B cell (primary cell): ENCODE data around the gene GGCT. TPM values are rescaled to one million over a fixed set of nuclear protein-coding genes. Genes with fewer than 3 reads are reported as not detected.

Experiments
- ATAC-seq: fragments of 200-7000 bp; cut with Tn5 transposase; one replicate; pipeline ENCODE4 v1.10.0; 2021; ENCODE audit warnings: low read depth, mild to moderate bottlenecking, moderate number of reproducible peaks, moderate library complexity
- CTCF ChIA-PET: fragments of 350-600 bp; sonication (Branson Sonifier 250); formaldehyde crosslinking; loops from one replicate; lab custom pipeline; 2021; ENCODE audit warnings: antibody characterized with exemption, inconsistent platforms; lab: Charles Lee
- POLR2A ChIA-PET: fragments of 350-600 bp; sonication (Branson Sonifier 250); formaldehyde crosslinking; loops from one replicate; lab custom pipeline; 2021; ENCODE audit warnings: antibody characterized with exemption; lab: Charles Lee
- DNase-seq: peaks from one replicate; pipeline ENCODE4 v3.0.0; 2013
- H2AFZ ChIP-seq: 2 replicates; pipeline ENCODE4 v1.6.1; 2012; ENCODE audit warnings: mild to moderate bottlenecking, low read depth, low read length; ENCODE audit not compliant: insufficient read depth, poor library complexity, severe bottlenecking
- H3K27ac ChIP-seq, 2 donors: 1 replicate in 1 of 2; 2 replicates in 1 of 2; pipeline ENCODE4 v1.5.1; 2012 to 2013; ENCODE audit warnings: low read length in 2 of 2, mild to moderate bottlenecking in 2 of 2, moderate library complexity in 1 of 2
- H3K27me3 ChIP-seq, 4 experiments: fragments of 200-600 bp in 1 of 4; sonication (generic) in 1 of 4; replicated peaks in 1 of 4; 1 replicate in 2 of 4; 2 replicates in 2 of 4; pipeline versions ENCODE4 v1.6.1 to v1.7.0; 2013 to 2016; ENCODE audit warnings: low read length in 3 of 4, mild to moderate bottlenecking in 2 of 4, mixed read lengths in 1 of 4, moderate library complexity in 1 of 4; ENCODE audit not compliant: insufficient read depth in 4 of 4, control insufficient read depth in 3 of 4; ENCODE audit errors: control extremely low read depth in 1 of 4
- H3K36me3 ChIP-seq, 2 experiments: replicated peaks in 1 of 2; 1 replicate in 1 of 2; 2 replicates in 1 of 2; pipeline versions ENCODE4 v1.6.1 to v1.7.1; 2013; ENCODE audit warnings: low read length in 1 of 2; ENCODE audit not compliant: insufficient read depth in 2 of 2, control insufficient read depth in 1 of 2; ENCODE audit errors: control extremely low read depth in 1 of 2, extremely low read depth in 1 of 2
- H3K4me1 ChIP-seq, 2 donors: fragments of 200-600 bp in 1 of 2; sonication (generic) in 1 of 2; 1 replicate in 1 of 2; 2 replicates in 1 of 2; pipeline versions ENCODE4 v1.5.1 to v1.6.1; 2013 to 2017; ENCODE audit warnings: low read length in 2 of 2; ENCODE audit not compliant: control insufficient read depth in 2 of 2, insufficient read depth in 2 of 2
- H3K4me2 ChIP-seq: replicated peaks from 2 replicates; pipeline ENCODE3; 2012; ENCODE audit warnings: mild to moderate bottlenecking, low read depth, low read length; ENCODE audit not compliant: poor library complexity, severe bottlenecking
- H3K4me3 ChIP-seq, 5 experiments: fragments of 200-600 bp in 1 of 5; sonication (generic) in 1 of 5; 1 replicate in 3 of 5; 2 replicates in 2 of 5; pipeline versions ENCODE4 v1.5.1 to v1.7.0; 2011 to 2016; ENCODE audit warnings: low read length in 4 of 5, mild to moderate bottlenecking in 4 of 5, low read depth in 2 of 5, control low read depth in 1 of 5, moderate library complexity in 1 of 5; ENCODE audit not compliant: insufficient read depth in 1 of 5; ENCODE audit errors: control extremely low read depth in 1 of 5, extremely low read depth in 1 of 5
- H3K79me2 ChIP-seq: fragments of 200-600 bp; sonication (generic); one replicate; pipeline ENCODE4 v1.6.0; 2016; ENCODE audit warnings: low read length; ENCODE audit not compliant: control insufficient read depth, insufficient read depth
- H3K9ac ChIP-seq: fragments of 200-600 bp; sonication (generic); 2 replicates; pipeline ENCODE4 v1.6.1; 2017; ENCODE audit warnings: mild to moderate bottlenecking, low read length, moderate library complexity
- H3K9me3 ChIP-seq, 3 donors: one replicate each; pipeline versions ENCODE4 v1.6.1 to v1.7.1; 2013; ENCODE audit warnings: low read length in 2 of 3; ENCODE audit not compliant: control insufficient read depth in 2 of 3, insufficient read depth in 1 of 3; ENCODE audit errors: control extremely low read depth in 1 of 3
- H4K20me1 ChIP-seq: 2 replicates; pipeline ENCODE4 v1.6.0; 2012; ENCODE audit warnings: mild to moderate bottlenecking, low read length; ENCODE audit not compliant: insufficient read depth, control insufficient read depth, poor library complexity, severe bottlenecking
- H3K27ac Mint-ChIP-seq: one replicate; pipeline ENCODE4 v1.8.0; 2021; ENCODE audit warnings: mixed read lengths
- H3K27me3 Mint-ChIP-seq: one replicate; pipeline ENCODE4 v1.8.0; 2021; ENCODE audit warnings: mixed read lengths
- H3K4me1 Mint-ChIP-seq: one replicate; pipeline ENCODE4 v1.8.0; 2021; ENCODE audit warnings: mixed read lengths
- H3K4me3 Mint-ChIP-seq: one replicate; pipeline ENCODE4 v1.8.0; 2021; ENCODE audit warnings: mixed read lengths
- H3K9me3 Mint-ChIP-seq: one replicate; pipeline ENCODE4 v1.8.0; 2022; ENCODE audit warnings: mixed read lengths; ENCODE audit not compliant: insufficient read depth
- CTCF ChIP-seq: fragments of 200-600 bp; IDR thresholded peaks from one replicate; pipeline ENCODE4 v1.8.0; 2022; ENCODE audit warnings: antibody characterized with exemption, mild to moderate bottlenecking
- EZH2 ChIP-seq: IDR thresholded peaks from 2 replicates; pipeline ENCODE4 v1.6.1; 2012; ENCODE audit warnings: borderline replicate concordance, low read depth, mild to moderate bottlenecking, moderate library complexity, low read length; ENCODE audit not compliant: insufficient read depth, poor library complexity, severe bottlenecking
- WGBS: methylation state at CpG from one replicate; pipeline ENCODE4 v1.1.5; 2013; ENCODE audit warnings: missing lambda C conversion rate; ENCODE audit not compliant: insufficient coverage; 5-methylcytosine and 5-hydroxymethylcytosine counted together
- intact Hi-C: fragments of 100-400 bp; cut with micrococcal nuclease; formaldehyde crosslinking; loops from one replicate; pipeline ENCODE4 v1.10.0; 2022
- polyA plus RNA-seq: library from polyadenylated mRNA; depleted of rRNA; stranded (reverse); fragments of >200 nt; gene quantifications from 2 replicates; pipeline ENCODE4 v1.2.3, GENCODE V29; 2012
- total RNA-seq, 2 donors: library from RNA; stranded (reverse); fragments of 120-200 nt in 1 of 2; gene quantifications; 1 replicate in 1 of 2; 2 replicates in 1 of 2; pipeline versions ENCODE4 v1.2.3 to v1.2.4, GENCODE V29; 2013 to 2022

The GGCT gene
- total and polyA plus RNA-seq, 2 donors (not counting 1 experiment from before 2014, with no cell fraction given) = 8.1 to 12.5 TPM

GRCh38 chr7:30466266-30466665, 38.4 kb downstream of the GGCT start:
- H3K79me2 ChIP-seq = peaks cover 94% of the 10 kb centered on the region
- H4K20me1 ChIP-seq = no peaks in the 10 kb centered on the region
- H3K9ac ChIP-seq = no peak overlapping the region
- H3K27me3 Mint-ChIP-seq = no peaks in the 10 kb centered on the region
- no peaks in the 10 kb centered on the region for H3K9me3 Mint-ChIP-seq
- H3K4me3 Mint-ChIP-seq = no peak overlapping the region
- ATAC-seq (no peak), DNase-seq (no peak)
- H2AFZ ChIP-seq = no peak overlapping the region
- no peaks in the 10 kb centered on the region for H3K9me3 ChIP-seq
- CTCF ChIA-PET = interaction anchor here (0.6 kb wide), 1 partner anchor 71 kb away, joined by 3 read pairs; no protein-coding TSS in a partner anchor
- H3K36me3 ChIP-seq = no peaks in the 10 kb centered on the region
- no peak overlapping the region for H3K4me2 ChIP-seq
- H3K27me3 ChIP-seq = no peaks in the 10 kb centered on the region
- WGBS = 88% methylated on average over 4 of the region's 4 CpGs
- peaks cover 62 to 68% of the 10 kb centered on the region in 2 donors for H3K4me1 ChIP-seq
- peak overlapping the region; percentile 54 for H3K27ac Mint-ChIP-seq
- no peak for TF ChIP-seq EZH2
- no peak for TF ChIP-seq CTCF
- peaks cover 92% of the 10 kb centered on the region for H3K4me1 Mint-ChIP-seq
- POLR2A ChIA-PET = interaction anchor here (0.6 kb wide), 1 partner anchor 393 kb away, joined by 9 read pairs; no protein-coding TSS in a partner anchor
- intact Hi-C loops = no loop called here
- no peak overlapping the region for H3K27ac ChIP-seq
- H3K4me3 ChIP-seq = no peak overlapping the region

- Mint-ChIP-seq H3K4me1 (peaks cover 87% of the 10 kb centered on the region), H3K4me3 (no peak overlapping the region), H3K27me3 (no peaks in the 10 kb centered on the region), H3K9me3 (no peaks in the 10 kb centered on the region), H3K27ac (peak overlapping the region; percentile 15)
- DNase-seq = no peak
- no peaks in the 10 kb centered on the region for H4K20me1 ChIP-seq
- no peaks in the 10 kb centered on the region for H3K9me3 ChIP-seq
- no peak for ATAC-seq
- peaks cover 90% of the 10 kb centered on the region for H3K79me2 ChIP-seq
- no peak overlapping the region for H3K9ac ChIP-seq
- H3K4me3 ChIP-seq = no peak overlapping the region
- TF ChIP-seq CTCF (no peak), EZH2 (no peak)
- no peak overlapping the region for H3K4me2 ChIP-seq
- ChIA-PET POLR2A (interaction anchor here (0.6 to 0.7 kb wide), 2 partner anchors 231 to 393 kb away, joined by 3 to 9 read pairs; no protein-coding TSS in a partner anchor), CTCF (interaction anchor here (1.4 to 1.5 kb wide), 2 partner anchors 13 to 17 kb away, joined by 3 to 6 read pairs; partner anchors contain the start of gene NOD1)
- WGBS = no CpG with 5 or more reads among the region's 2 CpGs
- H3K36me3 ChIP-seq = no peaks in the 10 kb centered on the region
- no peak overlapping the region for H3K27ac ChIP-seq
- intact Hi-C loops = no loop called here
- peaks cover 58 to 63% of the 10 kb centered on the region in 2 donors for H3K4me1 ChIP-seq
- no peak overlapping the region for H2AFZ ChIP-seq
- no peaks in the 10 kb centered on the region for H3K27me3 ChIP-seq
These were observed 38.8 kb downstream of the GGCT start for GRCh38 chr7:30465811-30466180.
